GM23338 (cell line): Measurements from ENCODE around the gene AGBL4. TPM values are rescaled to one million over a fixed set of nuclear protein-coding genes. Genes with fewer than 3 reads are reported as not detected.

Source experiments
- ATAC-seq: fragments of 200-7000 bp; cut with Tn5 transposase; 3 replicates; pipeline ENCODE4 v1.9.1; 2020
- DNase-seq: peaks from one replicate; pipeline ENCODE4 v3.0.0-alpha.2; 2015; ENCODE audit warnings: low spot score
- H2AFZ ChIP-seq: fragments of 200-600 bp; sonication (generic); 2 replicates; pipeline ENCODE4 v1.8.0; 2016; ENCODE audit warnings: antibody characterized with exemption, mild to moderate bottlenecking, moderate library complexity
- H3F3A ChIP-seq: fragments of 200-600 bp; sonication (generic); replicated peaks from 2 replicates; pipeline ENCODE4 v1.8.0; 2017; ENCODE audit warnings: antibody characterized with exemption, mixed run types, low read depth
- H3K27ac ChIP-seq: fragments of 200-600 bp; sonication (generic); 2 replicates; pipeline ENCODE4 v1.6.1; 2016; ENCODE audit warnings: low read depth
- H3K27me3 ChIP-seq: fragments of 200-600 bp; sonication (generic); 2 replicates; pipeline ENCODE4 v1.8.0; 2016; ENCODE audit warnings: mild to moderate bottlenecking, mixed run types, moderate library complexity; ENCODE audit not compliant: insufficient read depth
- H3K36me3 ChIP-seq: fragments of 200-600 bp; sonication (generic); 2 replicates; pipeline ENCODE4 v1.8.0; 2016; ENCODE audit warnings: mild to moderate bottlenecking; ENCODE audit not compliant: insufficient read depth
- H3K4me1 ChIP-seq: fragments of 200-600 bp; sonication (generic); 2 replicates; pipeline ENCODE4 v1.8.0; 2016; ENCODE audit warnings: mild to moderate bottlenecking, moderate library complexity; ENCODE audit not compliant: insufficient read depth
- H3K4me2 ChIP-seq: fragments of 200-600 bp; sonication (generic); 2 replicates; pipeline ENCODE4 v1.7.1; 2017; ENCODE audit warnings: mixed run types
- H3K4me3 ChIP-seq: fragments of 200-600 bp; sonication (generic); 2 replicates; pipeline ENCODE4 v1.6.1; 2016; ENCODE audit warnings: mixed run types
- H3K79me2 ChIP-seq: fragments of 200-600 bp; sonication (generic); replicated peaks from 2 replicates; pipeline ENCODE4 v1.8.0; 2017; ENCODE audit warnings: mild to moderate bottlenecking; ENCODE audit not compliant: insufficient read depth
- H3K9me2 ChIP-seq: fragments of 200-600 bp; sonication (generic); 2 replicates; pipeline ENCODE4 v1.8.0; 2017; ENCODE audit not compliant: insufficient read depth
- H4K20me1 ChIP-seq: fragments of 200-600 bp; sonication (generic); replicated peaks from 2 replicates; pipeline ENCODE4 v1.8.0; 2017; ENCODE audit warnings: mild to moderate bottlenecking; ENCODE audit not compliant: insufficient read depth
- H3K27ac Mint-ChIP-seq: 2 replicates; pipeline ENCODE4 v1.8.0; 2020; ENCODE audit warnings: inconsistent platforms, mild to moderate bottlenecking, moderate library complexity, mixed read lengths
- H3K27me3 Mint-ChIP-seq: 3 replicates; pipeline ENCODE4 v1.8.0; 2022; ENCODE audit warnings: low read depth, mild to moderate bottlenecking, moderate library complexity, mixed read lengths, inconsistent platforms; ENCODE audit not compliant: insufficient read depth, poor library complexity
- H3K36me3 Mint-ChIP-seq: 3 replicates; pipeline ENCODE4 v1.8.0; 2021; ENCODE audit warnings: low read depth, mild to moderate bottlenecking, inconsistent platforms, moderate library complexity, mixed read lengths
- H3K4me1 Mint-ChIP-seq: 3 replicates; pipeline ENCODE4 v1.8.0; 2020; ENCODE audit warnings: mild to moderate bottlenecking, inconsistent platforms, mixed read lengths
- H3K4me3 Mint-ChIP-seq: 3 replicates; pipeline ENCODE4 v1.8.0; 2021; ENCODE audit warnings: moderate library complexity, mild to moderate bottlenecking, inconsistent platforms, mixed read lengths
- H3K9me3 Mint-ChIP-seq: 3 replicates; pipeline ENCODE4 v1.8.0; 2020; ENCODE audit warnings: moderate library complexity, mild to moderate bottlenecking, inconsistent platforms, mixed read lengths
- CREB1 ChIP-seq: fragments of 250-450 bp; sonication (Bioruptor Pico); IDR thresholded peaks from 2 replicates; pipeline ENCODE4 v1.5.0; 2020; ENCODE audit warnings: low read depth, mild to moderate bottlenecking, moderate library complexity
- EZH2 ChIP-seq: fragments of 200-600 bp; sonication (generic); IDR thresholded peaks from one replicate; pipeline ENCODE4 v1.8.0; 2017; ENCODE audit warnings: antibody characterized with exemption, mild to moderate bottlenecking, low read depth; ENCODE audit not compliant: unreplicated experiment
- EZH2phosphoT487 ChIP-seq: fragments of 200-600 bp; sonication (generic); IDR thresholded peaks from one replicate; pipeline ENCODE4 v1.8.1; 2018; ENCODE audit warnings: antibody characterized with exemption; ENCODE audit not compliant: unreplicated experiment
- NANOG ChIP-seq: IDR thresholded peaks from 2 replicates; pipeline ENCODE4 v1.6.1; 2016; ENCODE audit warnings: antibody characterized with exemption, borderline replicate concordance
- POLR2AphosphoS5 ChIP-seq: IDR thresholded peaks from 2 replicates; pipeline ENCODE4 v1.6.1; 2016; ENCODE audit warnings: antibody characterized with exemption, low read depth
- STAT1 ChIP-seq: IDR thresholded peaks from one replicate; pipeline ENCODE4 v1.6.1; 2016; ENCODE audit warnings: antibody characterized with exemption; ENCODE audit not compliant: unreplicated experiment
- ZNF114 ChIP-seq: fragments of 250-450 bp; sonication (Bioruptor Pico); IDR thresholded peaks from 2 replicates; pipeline ENCODE4 v1.5.0; 2020; ENCODE audit warnings: mild to moderate bottlenecking, moderate library complexity
- ZNF331 ChIP-seq: fragments of 250-450 bp; sonication (Bioruptor Pico); IDR thresholded peaks from 2 replicates; pipeline ENCODE4 v1.5.0; 2020; ENCODE audit warnings: low read depth, mild to moderate bottlenecking, moderate library complexity
- polyA plus RNA-seq: library from polyadenylated mRNA; unstranded; fragments of >200 nt; fragmentation: Nextera tagmentation; extraction: Ambion mirVana; gene quantifications from 2 replicates; pipeline ENCODE4 v1.2.1, GENCODE V29; 2016
- total RNA-seq: library from RNA; depleted of rRNA; stranded (reverse); fragments of >200 nt; shearing (Covaris generic); gene quantifications from 2 replicates; pipeline ENCODE4 v1.2.3, GENCODE V29; 2014
- TF ChIP-seq, protein P1 (sequence below), 2 experiments: fragments of 200-600 bp in 1 of 2; sonication (generic) in 1 of 2; conservative IDR thresholded peaks; 2 replicates each; pipeline versions ENCODE4 v1.5.1 to v1.6.1; 2016 to 2017; ENCODE audit warnings: antibody characterized with exemption in 2 of 2, low read depth in 2 of 2, mild to moderate bottlenecking in 2 of 2, moderate library complexity in 1 of 2
- TF ChIP-seq, protein P2 (sequence below): IDR thresholded peaks from one replicate; pipeline ENCODE4 v1.6.1; 2018; ENCODE audit warnings: antibody characterized with exemption; ENCODE audit not compliant: unreplicated experiment
- TF ChIP-seq, protein P3 (sequence below): IDR thresholded peaks from 2 replicates; pipeline ENCODE4 v1.6.1; 2016; ENCODE audit warnings: antibody characterized with exemption

The AGBL4 gene
- total and polyA plus RNA-seq, 2 experiments from 2014 or later, result 0.91 to 1.5 TPM

DNA sequence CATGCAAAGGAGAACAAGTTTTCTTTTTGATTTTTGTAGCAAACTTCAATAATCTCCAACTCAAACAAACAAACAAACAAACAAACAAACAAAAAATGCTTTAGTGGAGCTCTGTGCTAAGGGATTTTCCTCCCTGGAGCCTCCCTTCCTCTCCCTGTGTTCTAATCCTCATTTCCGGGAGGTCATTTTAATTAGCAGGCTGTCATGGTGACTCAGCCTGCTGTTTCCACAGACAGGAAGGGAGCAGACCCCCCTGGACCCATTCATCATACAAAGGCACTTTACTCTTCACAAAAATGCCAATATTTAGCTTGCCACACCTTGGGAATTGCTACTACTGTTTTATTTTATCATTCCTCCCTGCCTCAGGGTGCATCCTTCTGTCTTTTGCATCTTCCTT lies 1490.8 kb downstream of the AGBL4 start:
- no peaks in the 10 kb centered on the region for H3K36me3 ChIP-seq
- Mint-ChIP-seq H3K36me3 (no peaks in the 10 kb centered on the region), H3K4me3 (no peak overlapping the region), H3K4me1 (peaks cover 15% of the 10 kb centered on the region), H3K27ac (no peak overlapping the region), H3K9me3 (no peaks in the 10 kb centered on the region), H3K27me3 (peaks cover 4% of the 10 kb centered on the region)
- H3K4me2 ChIP-seq, result no peak overlapping the region; the same call in 1 of the 2 replicates
- H4K20me1 ChIP-seq, result no peaks in the 10 kb centered on the region
- H2AFZ ChIP-seq, result 0 out of 2 replicates have a peak overlapping the region, but pooled peaks have one; percentile 35
- no peaks in the 10 kb centered on the region for H3F3A ChIP-seq
- no peak overlapping the region for H3K4me3 ChIP-seq
- H3K4me1 ChIP-seq, result peaks cover 8% of the 10 kb centered on the region; the same call in 1 of the 2 replicates
- TF ChIP-seq ZNF331 (no peak), POLR2AphosphoS5 (no peak), NANOG (no peak), STAT1 (no peak), EZH2phosphoT487 (no peak), CREB1 (CRISPR knock-in tag) (no peak), ZNF114 (CRISPR knock-in tag) (no peak), EZH2 (no peak)
- TF ChIP-seq, protein P1, sequence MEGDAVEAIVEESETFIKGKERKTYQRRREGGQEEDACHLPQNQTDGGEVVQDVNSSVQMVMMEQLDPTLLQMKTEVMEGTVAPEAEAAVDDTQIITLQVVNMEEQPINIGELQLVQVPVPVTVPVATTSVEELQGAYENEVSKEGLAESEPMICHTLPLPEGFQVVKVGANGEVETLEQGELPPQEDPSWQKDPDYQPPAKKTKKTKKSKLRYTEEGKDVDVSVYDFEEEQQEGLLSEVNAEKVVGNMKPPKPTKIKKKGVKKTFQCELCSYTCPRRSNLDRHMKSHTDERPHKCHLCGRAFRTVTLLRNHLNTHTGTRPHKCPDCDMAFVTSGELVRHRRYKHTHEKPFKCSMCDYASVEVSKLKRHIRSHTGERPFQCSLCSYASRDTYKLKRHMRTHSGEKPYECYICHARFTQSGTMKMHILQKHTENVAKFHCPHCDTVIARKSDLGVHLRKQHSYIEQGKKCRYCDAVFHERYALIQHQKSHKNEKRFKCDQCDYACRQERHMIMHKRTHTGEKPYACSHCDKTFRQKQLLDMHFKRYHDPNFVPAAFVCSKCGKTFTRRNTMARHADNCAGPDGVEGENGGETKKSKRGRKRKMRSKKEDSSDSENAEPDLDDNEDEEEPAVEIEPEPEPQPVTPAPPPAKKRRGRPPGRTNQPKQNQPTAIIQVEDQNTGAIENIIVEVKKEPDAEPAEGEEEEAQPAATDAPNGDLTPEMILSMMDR (conservative IDR thresholded peaks at IDR 0.05; ENCODE audit: low read depth in 2 of 2), result no peak
- TF ChIP-seq, protein P2, sequence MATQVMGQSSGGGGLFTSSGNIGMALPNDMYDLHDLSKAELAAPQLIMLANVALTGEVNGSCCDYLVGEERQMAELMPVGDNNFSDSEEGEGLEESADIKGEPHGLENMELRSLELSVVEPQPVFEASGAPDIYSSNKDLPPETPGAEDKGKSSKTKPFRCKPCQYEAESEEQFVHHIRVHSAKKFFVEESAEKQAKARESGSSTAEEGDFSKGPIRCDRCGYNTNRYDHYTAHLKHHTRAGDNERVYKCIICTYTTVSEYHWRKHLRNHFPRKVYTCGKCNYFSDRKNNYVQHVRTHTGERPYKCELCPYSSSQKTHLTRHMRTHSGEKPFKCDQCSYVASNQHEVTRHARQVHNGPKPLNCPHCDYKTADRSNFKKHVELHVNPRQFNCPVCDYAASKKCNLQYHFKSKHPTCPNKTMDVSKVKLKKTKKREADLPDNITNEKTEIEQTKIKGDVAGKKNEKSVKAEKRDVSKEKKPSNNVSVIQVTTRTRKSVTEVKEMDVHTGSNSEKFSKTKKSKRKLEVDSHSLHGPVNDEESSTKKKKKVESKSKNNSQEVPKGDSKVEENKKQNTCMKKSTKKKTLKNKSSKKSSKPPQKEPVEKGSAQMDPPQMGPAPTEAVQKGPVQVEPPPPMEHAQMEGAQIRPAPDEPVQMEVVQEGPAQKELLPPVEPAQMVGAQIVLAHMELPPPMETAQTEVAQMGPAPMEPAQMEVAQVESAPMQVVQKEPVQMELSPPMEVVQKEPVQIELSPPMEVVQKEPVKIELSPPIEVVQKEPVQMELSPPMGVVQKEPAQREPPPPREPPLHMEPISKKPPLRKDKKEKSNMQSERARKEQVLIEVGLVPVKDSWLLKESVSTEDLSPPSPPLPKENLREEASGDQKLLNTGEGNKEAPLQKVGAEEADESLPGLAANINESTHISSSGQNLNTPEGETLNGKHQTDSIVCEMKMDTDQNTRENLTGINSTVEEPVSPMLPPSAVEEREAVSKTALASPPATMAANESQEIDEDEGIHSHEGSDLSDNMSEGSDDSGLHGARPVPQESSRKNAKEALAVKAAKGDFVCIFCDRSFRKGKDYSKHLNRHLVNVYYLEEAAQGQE, result no peak
- TF ChIP-seq, protein P3, sequence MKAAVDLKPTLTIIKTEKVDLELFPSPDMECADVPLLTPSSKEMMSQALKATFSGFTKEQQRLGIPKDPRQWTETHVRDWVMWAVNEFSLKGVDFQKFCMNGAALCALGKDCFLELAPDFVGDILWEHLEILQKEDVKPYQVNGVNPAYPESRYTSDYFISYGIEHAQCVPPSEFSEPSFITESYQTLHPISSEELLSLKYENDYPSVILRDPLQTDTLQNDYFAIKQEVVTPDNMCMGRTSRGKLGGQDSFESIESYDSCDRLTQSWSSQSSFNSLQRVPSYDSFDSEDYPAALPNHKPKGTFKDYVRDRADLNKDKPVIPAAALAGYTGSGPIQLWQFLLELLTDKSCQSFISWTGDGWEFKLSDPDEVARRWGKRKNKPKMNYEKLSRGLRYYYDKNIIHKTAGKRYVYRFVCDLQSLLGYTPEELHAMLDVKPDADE, result no peak
- H3K27ac ChIP-seq, result no peak overlapping the region
- DNase-seq (no peak), ATAC-seq (no peak)
- H3K79me2 ChIP-seq, result no peaks in the 10 kb centered on the region
- no peaks in the 10 kb centered on the region for H3K9me2 ChIP-seq
- no peaks in the 10 kb centered on the region for H3K27me3 ChIP-seq
